GM18508 (cell line): ENCODE data around the gene ZNF341.
"Not testable (repeated sequence)": the region's sequence is repeated elsewhere in the genome, so short reads cannot be mapped to it uniquely, and the experiment has no call there.

ENCODE experiments used
- ATAC-seq: cut with Tn5 transposase; IDR thresholded peaks from one replicate; pipeline ENCODE4 v1.9.1; 2021; ENCODE audit warnings: moderate number of reproducible peaks; ENCODE audit not compliant: insufficient read depth, unreplicated experiment

Gene ZNF341

GRCh38 chr20:33731693-33732165 lies at the start of gene ZNF341:
Gene ZNF341, plus strand, starts transcription at chr20:33731996. Its CDS starts 26 bp downstream, at chr20:33732022.
- ATAC-seq: peak; percentile 39

GRCh38 chr20:33684533-33685327 lies 47.1 kb upstream of the ZNF341 start:
- ATAC-seq: no peak

- no peak for ATAC-seq
Observed at GRCh38 chr20:33685328-33686099, 46.3 kb upstream of the ZNF341 start.

GRCh38 chr20:33686100-33686983 lies 45.5 kb upstream of the ZNF341 start, which contains the start of gene E2F1:
Gene E2F1, minus strand, starts transcription at chr20:33686385. Its CDS starts 121 bp downstream, at chr20:33686264.
- ATAC-seq: no peak

- ATAC-seq: no peak
Observed at GRCh38 chr20:33686984-33687366, 44.8 kb upstream of the ZNF341 start.

- no peak for ATAC-seq
Observed at GRCh38 chr20:33687370-33687915, 44.4 kb upstream of the ZNF341 start.

- ATAC-seq: no peak
Observed at GRCh38 chr20:33687993-33688937, 43.5 kb upstream of the ZNF341 start.

GRCh38 chr20:33688938-33689424 lies 42.8 kb upstream of the ZNF341 start:
- ATAC-seq: no peak

- ATAC-seq: no peak
Observed at GRCh38 chr20:33689493-33689892, 42.3 kb upstream of the ZNF341 start.

- no peak for ATAC-seq
Observed at GRCh38 chr20:33689973-33690372, 41.8 kb upstream of the ZNF341 start.

GRCh38 chr20:33693289-33693688 lies 38.5 kb upstream of the ZNF341 start:
- no peak for ATAC-seq

- ATAC-seq: no peak
Observed at GRCh38 chr20:33693741-33694638, 37.8 kb upstream of the ZNF341 start.

- no peak for ATAC-seq
Observed at GRCh38 chr20:33694639-33695012, 37.2 kb upstream of the ZNF341 start.

GRCh38 chr20:33696448-33696847 lies 35.3 kb upstream of the ZNF341 start:
- no peak for ATAC-seq

- no peak for ATAC-seq
Observed at GRCh38 chr20:33697129-33697528, 34.7 kb upstream of the ZNF341 start.

- ATAC-seq: not testable (repeated sequence)
Observed at GRCh38 chr20:33698966-33699365, 32.8 kb upstream of the ZNF341 start.

GRCh38 chr20:33700696-33701441 lies 30.9 kb upstream of the ZNF341 start:
- not testable (repeated sequence) for ATAC-seq
